ENCODE measurements around the gene SLC38A7.
A peak's percentile ranks its signal among the peaks of the same experiment; 100 is the strongest.

Gene SLC38A7

GRCh38 chr16:58629733-58630640, 54.6 kb downstream of the SLC38A7 start, which contains the start of gene CNOT1:
TSS of gene CNOT1 (minus strand) at chr16:58629826. CDS start at chr16:58599337, 30,489 bp downstream.
- peak; percentile 100 for DNase-seq (ENCODE audit: low read depth, low spot score)
- H3K4me3 ChIP-seq (ENCODE audit: low read depth, low read length): peak within 1 kb of the TSS; percentile 99
- in situ Hi-C loops (cut with HindIII; ENCODE audit: low sequenced_read_pairs): no loop called here
- TF ChIP-seq CTCF (IDR thresholded peaks at IDR 0.05; ENCODE audit: low read depth, low read length): no peak

GRCh38 chr16:58628845-58629732, 55.5 kb downstream of the SLC38A7 start:
- H3K4me3 ChIP-seq (ENCODE audit: low read depth, low read length): peak overlapping the region; percentile 99
- peak; percentile 32 for DNase-seq (ENCODE audit: low read depth, low spot score)
- in situ Hi-C loops (cut with HindIII; ENCODE audit: low sequenced_read_pairs): no loop called here
- no peak for TF ChIP-seq CTCF (IDR thresholded peaks at IDR 0.05; ENCODE audit: low read depth, low read length)

GRCh38 chr16:58624209-58624608, 60.4 kb downstream of the SLC38A7 start:
- TF ChIP-seq CTCF (IDR thresholded peaks at IDR 0.05; ENCODE audit: low read depth, low read length): no peak
- in situ Hi-C loops (cut with HindIII; ENCODE audit: low sequenced_read_pairs): no loop called here

GRCh38 chr16:58620396-58620795, 64.2 kb downstream of the SLC38A7 start:
- in situ Hi-C loops (cut with HindIII; ENCODE audit: low sequenced_read_pairs): no loop called here
- TF ChIP-seq CTCF (IDR thresholded peaks at IDR 0.05; ENCODE audit: low read depth, low read length): no peak

More at GRCh38 chr16:58624209-58624608, 60.4 kb downstream of the SLC38A7 start:
- no peak overlapping the region for H3K4me3 ChIP-seq (ENCODE audit: low read depth, low read length)
- DNase-seq (ENCODE audit: low read depth, low spot score): no peak

GRCh38 chr16:58615280-58615679, 69.3 kb downstream of the SLC38A7 start:
- no peak for TF ChIP-seq CTCF (IDR thresholded peaks at IDR 0.05; ENCODE audit: low read depth, low read length)
- in situ Hi-C loops (cut with HindIII; ENCODE audit: low sequenced_read_pairs): no loop called here
- H3K4me3 ChIP-seq (ENCODE audit: low read depth, low read length): no peak overlapping the region
- DNase-seq (ENCODE audit: low read depth, low spot score): peak; percentile 31

More at GRCh38 chr16:58620396-58620795, 64.2 kb downstream of the SLC38A7 start:
- DNase-seq (ENCODE audit: low read depth, low spot score): no peak
- H3K4me3 ChIP-seq (ENCODE audit: low read depth, low read length): no peak overlapping the region
